Activated CD4-positive, CD25-positive, alpha-beta regulatory T cell treated with anti-CD3 and anti-CD28 coated beads, Interleukin-2, amount 50 U/mL, for 24 hours (primary cell): Measurements from ENCODE around the gene PSKH1.
"Not testable (repeated sequence)": the region's sequence is repeated elsewhere in the genome, so short reads cannot be mapped to it uniquely, and the experiment has no call there.

Source experiments
- ATAC-seq, 2 donors: fragments of 150-1000 bp; cut with Tn5 transposase; one replicate each; pipeline ENCODE4 v1.10.0; 2021; ENCODE audit warnings: mild to moderate bottlenecking in 1 of 2, moderate library complexity in 1 of 2

PSKH1 gene

GRCh38 chr16:67963662-67964321 is 70.7 kb downstream of the PSKH1 start:
- ATAC-seq, result no peak

GRCh38 chr16:67964477-67965131 is 71.5 kb downstream of the PSKH1 start:
- ATAC-seq, result no peak

- no peak for ATAC-seq
These were observed 72.9 kb downstream of the PSKH1 start for GRCh38 chr16:67965668-67966548.

GRCh38 chr16:67966549-67967182 is 73.6 kb downstream of the PSKH1 start:
- no peak for ATAC-seq

GRCh38 chr16:67967183-67967957 is 74.3 kb downstream of the PSKH1 start:
- ATAC-seq, result peak; percentile 44 to 45

- peak in 1 of 2 donors; percentile 12 for ATAC-seq
These were observed 74.9 kb downstream of the PSKH1 start for GRCh38 chr16:67967958-67968399.

- ATAC-seq, result peak; percentile 87
These were observed 75.6 kb downstream of the PSKH1 start, which contains the start of gene SLC12A4 for GRCh38 chr16:67968400-67969253. Gene SLC12A4, minus strand, starts transcription at chr16:67968637. Its CDS starts 84 bp downstream, at chr16:67968553.

- ATAC-seq, result peak; percentile 11 to 15
These were observed 76.4 kb downstream of the PSKH1 start for GRCh38 chr16:67969254-67970039.

GRCh38 chr16:67971111-67971510 is 78.1 kb downstream of the PSKH1 start:
- no peak for ATAC-seq

- ATAC-seq, result not testable (repeated sequence)
These were observed 79.2 kb downstream of the PSKH1 start for GRCh38 chr16:67972285-67972684.

- ATAC-seq, result peak in 1 of 2 donors; percentile 7
These were observed 82.5 kb downstream of the PSKH1 start for GRCh38 chr16:67975321-67976105.

- ATAC-seq, result no peak
These were observed 83.2 kb downstream of the PSKH1 start for GRCh38 chr16:67976205-67976604.

- ATAC-seq, result no peak
These were observed 84.0 kb downstream of the PSKH1 start for GRCh38 chr16:67977005-67977404.

- ATAC-seq, result no peak
These were observed 84.6 kb downstream of the PSKH1 start for GRCh38 chr16:67977469-67978227.
